HG03045 (cell line): ENCODE results near the gene EMILIN2.
"Not testable (repeated sequence)": the region's sequence is repeated elsewhere in the genome, so short reads cannot be mapped to it uniquely, and the experiment has no call there.

Source experiments
- ATAC-seq: cut with Tn5 transposase; IDR thresholded peaks from one replicate; pipeline ENCODE4 v1.9.1; 2021; ENCODE audit warnings: mild to moderate bottlenecking, moderate library complexity; ENCODE audit not compliant: unreplicated experiment

The EMILIN2 gene

DNA sequence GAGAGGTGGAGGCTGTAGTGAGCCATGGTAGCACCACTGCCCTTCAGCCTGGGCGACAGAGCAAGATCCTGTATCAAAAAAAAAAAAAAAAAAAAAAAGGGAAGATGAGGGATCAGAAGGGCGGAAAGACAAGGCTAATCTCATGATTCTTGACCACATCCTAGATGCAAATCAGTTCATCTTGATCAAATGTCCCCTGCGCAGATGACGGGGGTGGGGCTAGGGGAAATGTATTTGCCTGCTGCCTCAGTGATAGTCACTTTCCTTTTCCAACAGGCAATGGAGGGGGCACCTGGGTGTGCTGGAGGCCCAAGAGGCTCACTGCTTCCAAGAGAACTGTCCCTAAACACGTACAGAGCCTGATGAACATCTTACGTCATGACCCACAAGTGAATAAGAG lies 3.7 kb upstream of the EMILIN2 start:
- ATAC-seq: no peak

DNA sequence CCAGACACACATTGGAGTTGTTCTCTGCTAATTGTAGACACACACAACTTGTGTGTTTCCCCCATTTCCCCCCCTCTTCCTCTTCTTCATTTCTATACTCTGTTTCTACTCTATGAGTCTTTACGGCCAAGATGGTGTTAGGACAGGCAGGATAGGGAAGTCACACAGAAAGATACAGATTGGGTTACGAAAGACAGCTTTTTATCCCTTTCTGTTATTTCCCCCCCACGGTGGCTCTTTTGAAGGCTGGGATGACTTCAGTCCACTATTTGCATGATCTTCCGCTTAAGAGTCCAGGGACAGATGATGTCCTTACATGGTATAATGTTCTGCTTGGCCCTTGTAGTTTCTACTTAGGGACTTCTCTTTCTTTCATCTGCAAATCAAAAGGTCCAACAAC lies 1.6 kb upstream of the EMILIN2 start:
- ATAC-seq: no peak

DNA sequence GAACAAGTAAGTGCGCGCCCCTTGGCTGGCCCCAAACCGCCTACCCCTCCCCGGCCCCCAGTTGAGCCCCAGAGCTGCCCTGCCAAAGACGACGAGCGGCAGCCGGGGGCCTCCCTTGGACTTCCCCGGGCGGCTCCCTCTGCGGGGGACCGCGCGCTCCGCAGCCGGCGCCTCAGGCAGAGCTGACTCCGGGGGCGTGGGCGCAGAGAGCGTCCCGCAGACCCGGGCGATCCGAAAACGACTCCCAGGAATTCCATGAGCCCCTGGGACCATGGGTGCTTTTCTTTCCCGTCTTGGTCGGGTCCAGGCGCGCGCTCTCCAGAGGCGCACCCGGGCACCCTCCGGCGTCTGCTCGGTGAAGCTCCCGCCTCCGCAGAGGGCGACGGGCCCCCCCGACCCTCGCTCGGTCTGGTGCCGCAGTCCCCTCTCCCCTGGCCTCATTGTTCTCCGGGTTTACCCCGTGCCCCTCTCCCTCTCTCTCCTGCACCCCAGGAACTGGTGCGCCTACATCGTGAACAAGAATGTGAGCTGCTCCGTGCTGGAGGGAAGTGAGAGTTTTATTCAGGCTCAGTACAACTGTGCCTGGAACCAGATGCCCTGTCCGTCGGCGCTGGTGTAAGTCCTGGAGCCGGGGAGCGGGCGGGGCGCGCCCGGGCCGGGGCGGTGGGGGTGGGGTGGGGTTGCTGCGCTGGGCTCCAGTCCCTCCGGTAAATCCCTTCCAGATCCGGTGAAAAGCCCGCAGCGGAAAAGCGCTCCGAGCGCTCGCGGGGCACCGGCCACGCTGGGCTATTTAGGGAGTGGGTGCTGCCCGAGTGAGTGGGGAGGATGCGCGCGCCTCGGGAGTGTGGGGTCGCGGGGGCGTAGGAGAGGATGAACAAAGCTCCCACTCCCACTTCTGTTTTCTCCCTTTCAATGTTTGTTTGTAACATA lies 776 bp downstream of the EMILIN2 start:
- ATAC-seq: peak; percentile 36

DNA sequence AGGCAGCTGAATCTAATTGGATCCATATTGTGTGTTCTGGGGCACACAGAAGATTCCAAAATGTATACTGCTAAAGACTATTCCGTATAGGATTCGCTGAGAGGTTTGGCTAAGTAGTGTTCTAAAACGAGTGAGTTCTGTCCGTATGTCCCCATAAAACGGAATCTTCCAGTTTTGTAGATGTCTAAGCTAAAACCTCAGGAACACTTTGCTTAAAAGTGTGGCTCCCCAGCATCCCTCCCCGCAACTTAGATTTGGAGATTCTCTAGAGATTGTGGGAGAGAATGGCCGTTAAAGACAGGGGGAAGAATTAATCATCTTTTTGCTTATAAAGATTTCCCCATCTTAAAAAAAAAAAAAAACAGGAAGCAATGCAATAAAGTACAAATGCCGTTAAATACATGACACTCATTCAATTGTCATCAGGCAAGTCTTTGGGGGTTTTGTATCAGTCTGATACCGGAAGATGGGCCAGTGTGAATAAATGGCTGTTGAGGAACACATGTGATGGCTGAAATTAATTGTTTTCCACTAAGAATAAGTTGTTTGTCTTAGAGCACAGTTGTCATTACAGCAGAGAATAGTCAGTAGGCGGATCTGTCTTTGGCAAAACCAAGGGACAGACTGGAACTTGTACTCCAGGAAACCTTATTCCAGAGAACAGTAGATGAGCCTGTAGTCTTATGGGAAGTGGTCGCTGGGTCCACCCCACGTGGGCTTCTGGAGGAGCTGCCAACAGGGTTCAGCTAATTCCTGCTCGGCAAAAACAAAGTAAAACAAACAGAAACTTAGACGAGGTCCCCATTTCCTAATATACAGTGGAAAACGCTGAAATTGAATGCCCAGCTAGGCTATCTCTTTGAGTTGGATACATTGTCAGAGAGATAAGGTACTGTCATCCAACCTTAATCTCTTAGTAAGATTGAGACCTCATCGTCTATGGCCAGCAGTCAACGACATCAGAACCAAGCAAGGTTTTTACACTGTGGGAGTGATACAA lies 1.7 kb downstream of the EMILIN2 start:
- ATAC-seq: no peak

DNA sequence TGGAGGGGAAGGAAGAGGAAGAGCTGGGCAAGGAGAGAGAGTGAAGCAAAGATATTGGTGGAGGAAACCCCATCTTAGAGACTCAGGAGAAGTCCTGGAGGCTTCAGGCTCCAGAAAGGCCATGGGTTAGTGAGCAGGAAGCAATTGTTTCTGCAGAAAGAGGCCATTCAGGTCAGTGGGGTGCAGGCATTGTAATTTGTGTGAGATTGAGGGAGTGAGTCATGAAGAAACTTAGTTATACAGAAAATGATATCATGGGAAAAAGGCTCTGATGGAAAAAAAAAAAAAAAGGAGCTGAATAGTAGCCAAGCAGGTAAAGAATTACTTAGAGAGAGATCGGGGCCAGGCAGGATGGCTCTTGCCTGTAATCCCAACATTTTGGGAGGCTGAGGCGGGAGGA lies 4.0 kb downstream of the EMILIN2 start:
- no peak for ATAC-seq

DNA sequence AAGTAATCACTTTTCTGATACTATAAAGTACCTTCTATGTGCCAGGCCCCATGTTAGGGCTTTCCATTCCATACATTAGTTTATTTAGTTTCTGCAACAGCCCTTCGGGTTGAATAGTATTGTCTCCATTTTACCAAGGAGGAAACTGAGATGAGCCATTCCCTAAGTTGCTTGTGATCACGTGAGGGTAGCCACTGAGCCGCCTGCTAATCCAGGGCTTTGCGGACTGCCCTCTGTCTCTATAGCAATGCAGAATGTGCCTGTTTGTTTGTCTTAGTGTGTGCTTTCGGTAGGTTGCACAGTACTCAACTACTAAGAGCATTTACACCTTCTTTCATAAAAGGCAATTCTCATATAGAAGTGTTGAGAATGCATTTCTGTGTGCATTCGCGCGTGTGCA lies 5.0 kb downstream of the EMILIN2 start:
- ATAC-seq: no peak

DNA sequence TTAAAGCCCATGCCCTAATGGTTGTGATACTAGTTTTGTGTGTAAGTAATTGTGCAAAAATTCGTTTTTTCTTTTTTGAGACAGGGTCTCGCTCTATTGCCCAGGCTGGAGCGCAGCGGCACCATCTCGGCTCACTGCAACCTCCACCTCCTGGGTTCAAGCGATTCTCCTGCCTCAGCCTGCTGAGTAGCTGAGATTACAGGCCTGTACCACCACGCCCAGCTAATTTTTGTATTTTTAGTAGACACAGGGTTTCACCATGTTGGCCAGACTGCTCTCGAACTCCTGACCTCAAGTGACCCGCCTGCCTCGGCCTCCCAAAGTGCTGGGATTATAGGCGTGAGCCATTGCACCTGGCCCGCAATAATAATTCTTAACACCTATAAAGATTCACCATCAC lies 5.7 kb downstream of the EMILIN2 start:
- ATAC-seq: not testable (repeated sequence)

DNA sequence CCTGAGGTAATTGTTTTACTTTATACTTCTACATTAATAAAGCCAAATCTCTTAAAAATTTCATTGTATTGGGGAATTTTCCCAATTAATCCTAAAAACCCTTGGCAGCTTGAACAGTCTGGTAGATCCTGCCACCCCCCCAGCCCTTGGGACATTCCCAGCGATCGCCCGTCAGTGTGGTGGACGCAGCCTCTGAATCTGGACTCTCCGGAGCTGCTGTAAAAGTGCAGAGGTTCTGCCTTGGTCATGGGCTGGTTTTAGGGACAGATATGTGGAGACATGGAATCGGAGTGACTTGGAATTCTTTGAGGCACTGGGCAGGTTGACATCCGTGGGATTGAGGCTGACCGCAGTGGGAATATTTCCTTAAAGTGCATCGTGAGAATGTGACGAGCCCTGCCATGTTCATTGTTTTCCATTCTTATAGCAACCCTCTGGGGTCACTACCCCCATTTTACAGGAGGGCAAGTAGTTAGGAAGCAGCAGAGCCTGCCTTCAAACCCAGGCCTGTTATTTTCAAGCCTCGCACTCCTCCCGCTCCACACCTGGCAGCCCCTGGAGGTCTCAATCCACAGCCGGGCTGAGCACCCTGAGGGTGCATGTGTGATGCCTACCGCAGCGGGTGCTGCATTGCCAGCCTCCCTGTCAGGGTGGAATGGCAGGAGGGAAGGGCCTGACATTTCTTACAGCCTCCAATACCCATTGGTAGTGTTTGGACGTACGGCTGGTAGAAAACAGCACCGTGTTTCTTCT lies 6.5 kb downstream of the EMILIN2 start:
- ATAC-seq: no peak

DNA sequence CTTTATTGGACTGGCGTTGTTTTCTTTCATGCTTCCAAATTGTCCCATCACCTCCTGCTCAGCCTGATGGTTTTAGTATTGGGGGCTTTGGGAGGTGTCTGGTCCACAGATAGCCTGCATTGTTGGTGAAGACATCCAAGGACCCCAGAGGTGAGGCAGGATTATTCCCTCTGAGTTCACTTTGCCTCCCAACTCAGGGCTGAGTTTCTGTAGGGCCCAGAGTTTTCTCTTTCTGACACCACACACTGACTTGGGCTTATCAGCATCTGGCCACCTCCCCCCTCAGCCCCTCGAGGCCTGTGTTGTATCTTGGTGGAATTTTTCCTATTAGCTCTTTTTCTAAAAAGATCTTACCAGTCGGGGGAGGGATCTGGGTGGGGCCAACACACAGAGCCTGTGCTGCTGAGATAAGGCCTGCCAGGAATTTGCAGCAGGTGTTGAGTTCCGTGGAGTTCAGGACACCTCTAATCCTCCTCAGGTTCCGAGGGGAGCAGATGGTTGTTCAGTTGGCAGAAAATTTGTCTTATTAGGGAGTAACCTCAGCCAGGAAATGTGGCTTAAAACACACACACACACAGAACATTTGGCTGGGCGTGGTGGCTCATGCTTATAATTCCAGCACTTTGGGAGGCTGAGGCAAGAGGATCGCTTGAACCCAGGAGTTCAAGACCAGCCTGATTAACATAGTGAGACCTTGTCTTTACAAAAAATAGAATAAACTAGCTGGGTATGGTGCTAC lies 7.3 kb downstream of the EMILIN2 start:
- ATAC-seq: no peak

DNA sequence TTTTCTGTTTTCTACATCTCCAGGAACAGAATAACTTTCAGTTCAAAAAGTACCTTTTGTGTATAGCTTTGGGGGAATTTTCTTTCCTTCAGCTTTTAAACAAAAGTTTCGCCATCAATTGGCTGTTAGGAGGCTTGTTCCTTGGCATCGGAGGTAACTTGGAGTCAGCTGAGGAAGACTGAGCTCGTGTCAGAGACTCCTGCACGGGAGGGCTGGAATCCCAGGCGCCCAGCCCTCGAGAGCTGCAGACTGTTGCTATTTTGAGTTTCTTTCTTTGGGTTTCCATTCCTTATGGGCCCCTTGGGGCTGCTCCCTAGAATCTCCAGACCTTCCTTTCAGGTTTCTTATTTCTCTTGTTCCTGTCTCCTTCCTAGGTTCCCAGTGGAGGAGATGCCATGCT lies 8.1 kb downstream of the EMILIN2 start:
- ATAC-seq: no peak

DNA sequence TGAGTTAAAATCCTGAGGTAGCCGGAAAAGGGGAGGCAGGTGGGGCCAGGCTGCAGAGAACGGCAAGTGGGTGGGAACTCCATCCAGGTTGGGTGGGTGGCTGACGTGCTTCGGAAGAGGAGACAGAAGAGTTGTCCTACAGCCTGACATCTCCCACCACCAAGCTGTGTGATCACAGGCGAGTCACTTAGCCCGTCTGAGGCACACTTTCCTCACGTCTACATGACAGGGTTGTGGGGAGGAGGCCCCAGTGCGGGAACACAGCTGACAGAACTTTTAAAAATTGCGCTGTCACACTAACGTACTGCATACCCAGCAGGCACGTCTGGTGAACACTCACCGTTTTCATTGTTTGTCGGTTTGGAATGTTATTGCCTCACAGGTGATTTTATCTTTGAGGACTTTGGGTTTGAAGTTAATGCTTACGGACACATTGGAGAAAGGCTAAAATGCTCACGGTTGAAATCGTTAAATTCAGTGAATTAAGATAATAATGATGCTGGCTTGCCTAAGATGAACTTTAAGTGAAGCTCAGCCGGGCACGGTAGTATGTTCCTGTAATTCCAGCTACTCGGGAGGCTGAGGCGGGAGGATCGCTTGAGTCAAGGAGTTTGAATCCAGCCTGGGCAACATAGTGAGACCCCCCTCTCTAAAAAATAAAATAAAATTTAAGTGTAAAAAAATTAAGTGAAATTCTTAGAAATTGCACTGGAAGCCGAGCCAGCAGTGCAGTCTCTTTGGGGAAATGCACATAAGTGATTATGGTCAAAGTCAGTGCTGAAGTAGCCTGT lies 8.9 kb downstream of the EMILIN2 start:
- ATAC-seq: no peak

DNA sequence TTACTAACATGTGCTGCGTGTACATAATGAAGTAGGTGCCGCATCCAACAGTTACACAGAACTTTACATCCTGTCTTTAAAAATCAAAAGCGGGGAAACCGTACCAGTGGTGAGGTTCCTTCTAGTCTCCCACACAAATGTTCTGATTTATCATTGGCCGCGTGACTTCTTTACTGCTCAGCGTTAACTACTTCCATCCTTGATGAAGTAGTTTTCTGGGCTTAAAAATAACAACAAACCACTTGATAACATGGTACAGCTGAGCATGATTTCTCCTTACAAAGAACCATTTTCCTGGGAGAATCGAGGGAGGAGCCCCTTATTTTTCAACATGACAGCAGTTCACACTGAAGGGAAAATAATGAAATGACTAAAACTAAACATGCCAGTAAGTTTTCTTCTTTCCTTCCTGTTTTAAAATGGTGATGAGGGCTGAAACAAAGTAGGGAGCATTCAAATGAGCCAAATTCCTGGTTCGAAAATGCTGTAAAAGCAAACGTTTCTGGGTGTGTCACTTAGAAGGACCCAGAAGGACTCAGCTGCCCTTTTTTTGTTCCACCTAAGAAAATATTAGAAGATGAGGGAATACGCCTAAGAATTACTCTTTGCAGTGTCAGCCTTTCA lies 9.9 kb downstream of the EMILIN2 start:
- ATAC-seq: no peak

DNA sequence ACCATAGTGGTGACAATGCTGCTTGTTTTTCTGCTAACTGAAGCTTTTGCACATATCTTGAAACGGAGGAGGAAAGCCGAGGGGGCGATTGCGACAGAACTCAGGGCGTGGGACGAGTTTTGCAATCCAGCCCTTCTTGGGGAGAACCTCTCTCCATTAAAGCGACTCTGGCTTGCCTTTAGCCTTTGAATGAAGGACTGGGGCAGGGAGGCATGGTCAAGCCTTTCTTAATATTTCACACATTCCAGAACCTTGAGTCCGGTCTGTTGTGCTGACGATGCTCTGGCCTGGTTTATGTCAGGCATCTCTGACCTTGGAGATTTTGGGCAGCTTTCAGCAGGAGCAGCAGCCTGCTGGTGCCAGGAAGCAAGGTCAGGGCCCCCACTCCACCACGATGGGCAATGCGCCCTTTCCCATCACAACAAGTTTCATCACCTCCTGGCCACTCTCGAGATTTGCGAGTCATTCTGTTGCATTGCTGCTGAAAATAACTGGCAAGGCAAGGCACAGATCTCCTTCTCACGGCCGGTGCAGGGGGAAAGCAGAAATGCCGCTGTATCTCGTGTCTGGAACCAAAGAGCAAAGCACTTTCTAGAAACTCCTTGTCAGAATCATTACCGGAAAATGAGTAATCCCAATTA lies 10.8 kb downstream of the EMILIN2 start:
- ATAC-seq: no peak

DNA sequence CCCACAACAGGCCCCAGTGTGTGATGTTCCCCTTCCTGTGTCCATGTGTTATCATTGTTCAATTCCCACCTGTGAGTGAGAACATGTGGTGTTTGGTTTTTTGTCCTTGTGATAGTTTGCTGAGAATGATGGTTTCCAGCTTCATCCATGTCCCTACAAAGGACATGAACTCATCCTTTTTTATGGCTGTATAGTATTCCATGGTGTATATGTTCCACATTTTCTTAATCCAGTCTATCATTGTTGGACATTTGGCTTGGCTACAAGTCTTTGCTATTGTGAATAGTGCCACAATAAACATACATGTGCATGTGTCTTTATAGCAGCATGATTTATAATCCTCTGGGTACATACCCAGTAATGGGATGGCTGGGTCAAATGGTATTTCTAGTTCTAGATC lies 13.6 kb downstream of the EMILIN2 start:
- ATAC-seq: not testable (repeated sequence)

DNA sequence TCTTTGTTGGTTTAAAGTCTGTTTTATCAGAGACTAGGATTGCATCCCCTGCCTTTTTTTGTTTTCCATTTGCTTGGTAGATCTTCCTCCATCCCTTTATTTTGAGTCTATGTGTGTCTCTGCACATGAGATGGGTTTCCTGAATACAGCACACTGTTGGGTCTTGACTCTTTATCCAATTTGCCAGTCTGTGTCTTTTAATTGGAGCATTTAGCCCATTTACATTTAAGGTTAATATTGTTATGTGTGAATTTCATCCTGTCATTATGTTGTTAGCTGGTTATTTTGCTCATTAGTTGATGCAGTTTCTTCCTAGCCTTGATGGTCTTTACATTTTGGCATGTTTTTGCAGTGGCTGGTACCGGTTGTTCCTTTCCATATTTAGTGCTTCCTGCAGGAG lies 17.2 kb downstream of the EMILIN2 start:
- not testable (repeated sequence) for ATAC-seq

DNA sequence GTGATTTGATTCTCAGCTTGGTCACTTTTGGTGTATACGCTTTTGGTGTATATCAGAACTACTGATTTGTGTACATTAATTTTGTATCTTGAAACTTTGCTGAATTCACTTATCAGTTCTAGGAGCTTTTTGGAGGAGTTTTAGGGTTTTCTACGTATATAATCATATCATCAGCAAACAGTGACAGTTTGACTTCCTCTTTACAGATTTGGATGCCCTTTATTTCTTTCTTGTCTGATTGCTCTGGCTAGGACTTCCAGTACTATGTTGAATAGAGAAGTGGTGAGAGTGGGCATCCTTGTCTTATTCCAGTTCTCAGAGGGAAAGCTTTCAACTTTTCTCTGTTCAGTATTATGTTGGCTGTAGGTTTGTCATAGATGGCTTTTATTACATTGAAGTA lies 19.7 kb downstream of the EMILIN2 start:
- ATAC-seq: not testable (repeated sequence)

DNA sequence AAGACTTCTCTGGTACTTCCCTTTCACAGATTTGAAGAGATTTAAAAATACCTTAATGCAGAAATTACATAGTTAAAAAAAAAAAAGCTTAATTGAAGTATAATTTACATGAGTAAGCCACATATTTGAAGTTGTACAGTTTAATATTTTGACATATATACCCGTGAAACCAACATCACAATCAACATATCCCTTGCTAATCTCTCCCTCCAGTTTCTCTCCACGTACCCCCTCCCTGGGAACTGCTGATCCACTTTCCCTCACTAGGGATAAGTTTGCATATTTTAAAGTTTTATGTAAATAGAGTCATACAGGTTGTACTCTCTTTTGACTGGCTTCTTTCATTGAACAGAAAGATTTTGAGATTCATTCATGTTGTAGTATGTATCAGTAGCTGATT lies 22.4 kb downstream of the EMILIN2 start:
- no peak for ATAC-seq

DNA sequence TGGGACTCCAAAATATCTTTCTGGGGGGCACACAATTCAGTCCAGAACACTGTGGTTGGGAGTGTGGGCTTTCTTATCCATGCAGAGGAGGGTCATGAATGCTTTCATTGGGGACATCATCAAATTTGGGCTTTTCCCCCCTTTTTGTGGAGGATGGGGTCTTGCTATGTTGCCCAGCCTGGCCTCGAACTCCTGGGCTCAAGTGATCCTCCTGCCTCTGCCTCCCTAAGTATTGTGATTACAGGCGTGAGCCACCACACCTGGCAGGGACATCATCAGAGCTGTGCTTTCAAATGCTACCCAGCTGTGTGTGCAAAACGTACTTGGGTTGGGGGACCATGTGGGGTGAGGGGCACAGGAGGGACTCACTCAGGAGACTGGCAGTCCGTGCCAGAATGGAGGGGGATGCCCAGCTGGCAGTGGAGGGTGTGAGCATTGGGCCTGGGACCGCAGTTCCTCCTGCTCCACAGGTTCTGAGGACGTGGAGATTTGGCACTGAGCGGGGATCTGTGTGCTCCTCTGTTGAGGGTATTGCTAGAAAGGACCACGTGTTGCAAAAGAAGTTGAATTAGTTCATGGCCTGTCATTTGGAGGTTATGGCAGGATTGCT lies 24.4 kb downstream of the EMILIN2 start:
- no peak for ATAC-seq
